Peyer's patch (tissue), 4 donors: ENCODE results near the gene GBE1.

Source experiments
- CTCF ChIP-seq, 6 experiments: fragments of 450-650 bp in 4 of 6; fragments of 200-600 bp in 2 of 6; sonication (generic) in 1 of 6; IDR thresholded peaks; one replicate each; pipeline ENCODE4 v1.5.1; 2017 to 2019; ENCODE audit warnings: antibody characterized with exemption in 6 of 6, mild to moderate bottlenecking in 3 of 6, moderate library complexity in 1 of 6
- POLR2A ChIP-seq, 2 donors: fragments of 450-650 bp; IDR thresholded peaks; one replicate each; pipeline ENCODE4 v1.5.1; 2017; ENCODE audit warnings: antibody characterized with exemption in 2 of 2, mild to moderate bottlenecking in 2 of 2, moderate library complexity in 2 of 2

- TF ChIP-seq CTCF (IDR thresholded peaks at IDR 0.05) (no peak), POLR2A (IDR thresholded peaks at IDR 0.05) (no peak)
These were observed 37.6 kb downstream of the GBE1 start for GRCh38 chr3:81723732-81724313.
